H1 (cell line): ENCODE results near the gene C5. TPM values are rescaled to one million over a fixed set of nuclear protein-coding genes. Genes with fewer than 3 reads are reported as not detected.
"Not testable (repeated sequence)": the region's sequence is repeated elsewhere in the genome, so short reads cannot be mapped to it uniquely, and the experiment has no call there.

Experiments used
- CTCF ChIA-PET: fragments of 300-600 bp; sonication (Branson Sonifier 250); formaldehyde crosslinking; loops from one replicate; lab custom pipeline; 2021; ENCODE audit not compliant: partially characterized antibody; lab: Charles Lee
- POLR2A ChIA-PET: fragments of 300-600 bp; sonication (Branson Sonifier 250); formaldehyde crosslinking; loops from one replicate; lab custom pipeline; 2021; ENCODE audit warnings: inconsistent platforms; ENCODE audit not compliant: partially characterized antibody; lab: Charles Lee
- DNase-seq, 2 experiments: peaks; one replicate each; pipeline versions ENCODE4 v3.0.0 to v3.0.0-alpha.2; 2010 to 2022; ENCODE audit warnings: low spot score in 2 of 2, low read depth in 1 of 2, mixed read lengths in 1 of 2
- FAIRE-seq: peaks from 2 replicates; lab custom pipeline; 2011; peaks lifted over from hg19 to GRCh38; lab: Jason Lieb, UNC
- H2AFZ ChIP-seq: 2 replicates; pipeline ENCODE4 v1.8.1; 2012; ENCODE audit warnings: low read length, inconsistent platforms
- H2AK5ac ChIP-seq: 2 replicates; pipeline ENCODE4 v1.6.1; 2013; ENCODE audit warnings: low read depth, low read length
- H2BK120ac ChIP-seq: replicated peaks from 2 replicates; pipeline ENCODE3; 2013; ENCODE audit warnings: low read depth, low read length, inconsistent platforms
- H2BK12ac ChIP-seq: 2 replicates; pipeline ENCODE4 v1.6.1; 2013; ENCODE audit warnings: low read depth, low read length
- H2BK15ac ChIP-seq: 2 replicates; pipeline ENCODE4 v1.6.1; 2013; ENCODE audit warnings: low read length
- H2BK20ac ChIP-seq: 2 replicates; pipeline ENCODE4 v1.6.1; 2013; ENCODE audit warnings: low read length
- H2BK5ac ChIP-seq: 2 replicates; pipeline ENCODE4 v1.6.1; 2013; ENCODE audit warnings: low read depth, low read length
- H3K14ac ChIP-seq: 2 replicates; pipeline ENCODE4 v1.6.1; 2013; ENCODE audit warnings: inconsistent platforms; ENCODE audit not compliant: insufficient read length
- H3K18ac ChIP-seq: 2 replicates; pipeline ENCODE4 v1.6.1; 2013; ENCODE audit warnings: low read length; ENCODE audit errors: extremely low read depth
- H3K23ac ChIP-seq: 2 replicates; pipeline ENCODE4 v1.6.1; 2013; ENCODE audit warnings: inconsistent platforms; ENCODE audit not compliant: insufficient read length
- H3K23me2 ChIP-seq: 2 replicates; pipeline ENCODE4 v1.6.1; 2013; ENCODE audit warnings: low read depth, low read length
- H3K27ac ChIP-seq: 2 replicates; pipeline ENCODE4 v1.6.1; 2011; ENCODE audit warnings: low read depth, low read length, inconsistent platforms
- H3K27me3 ChIP-seq, 4 experiments: replicated peaks in 1 of 4; 1 replicate in 1 of 4; 2 replicates in 3 of 4; pipeline versions ENCODE4 v1.6.1 to v1.8.1; 2011 to 2013; ENCODE audit warnings: low read length in 3 of 4, mild to moderate bottlenecking in 3 of 4, inconsistent platforms in 2 of 4, mixed read lengths in 2 of 4, moderate library complexity in 1 of 4; ENCODE audit not compliant: control insufficient read depth in 3 of 4, insufficient read depth in 3 of 4; ENCODE audit errors: extremely low read depth in 1 of 4
- H3K36me3 ChIP-seq, 4 experiments: 2 replicates each; pipeline versions ENCODE4 v1.6.1 to v1.8.1; 2011 to 2013; ENCODE audit warnings: mild to moderate bottlenecking in 4 of 4, low read length in 3 of 4, moderate library complexity in 2 of 4, control low read depth in 1 of 4, inconsistent platforms in 1 of 4; ENCODE audit not compliant: insufficient read depth in 4 of 4, control insufficient read depth in 2 of 4
- H3K4ac ChIP-seq: replicated peaks from 2 replicates; pipeline ENCODE3; 2013; ENCODE audit warnings: low read length, low read depth, mixed read lengths, inconsistent platforms; ENCODE audit not compliant: insufficient read length
- H3K4me1 ChIP-seq, 4 experiments: replicated peaks in 1 of 4; 1 replicate in 1 of 4; 2 replicates in 3 of 4; pipeline versions ENCODE4 v1.6.1 to v1.8.1; 2011 to 2013; ENCODE audit warnings: low read length in 3 of 4, inconsistent platforms in 2 of 4, mixed read lengths in 1 of 4; ENCODE audit not compliant: insufficient read depth in 4 of 4, control insufficient read depth in 3 of 4
- H3K4me2 ChIP-seq, 2 experiments: 2 replicates each; pipeline versions ENCODE4 v1.6.1 to v1.8.1; 2011 to 2013; ENCODE audit warnings: low read depth in 2 of 2, low read length in 2 of 2, control low read depth in 1 of 2, inconsistent platforms in 1 of 2, mild to moderate bottlenecking in 1 of 2; ENCODE audit not compliant: insufficient read depth in 1 of 2
- H3K4me3 ChIP-seq, 4 experiments: fragments of 200-600, 300-600 bp in 1 of 4; sonication (generic), shearing (Covaris generic), sonication (Bioruptor Twin) in 1 of 4; 2 replicates each; pipeline versions ENCODE4 v1.5.1 to v1.8.1; 2011 to 2016; ENCODE audit warnings: low read length in 4 of 4, low read depth in 3 of 4, control low read depth in 2 of 4, inconsistent platforms in 2 of 4, mild to moderate bottlenecking in 2 of 4, mixed read lengths in 1 of 4, moderate library complexity in 1 of 4; ENCODE audit not compliant: insufficient read depth in 2 of 4; ENCODE audit errors: extremely low read depth in 1 of 4
- H3K56ac ChIP-seq: replicated peaks from 2 replicates; pipeline ENCODE3; 2013; ENCODE audit warnings: low read depth, mild to moderate bottlenecking, mixed read lengths, low read length, inconsistent platforms; ENCODE audit not compliant: insufficient read length
- H3K79me1 ChIP-seq: 2 replicates; pipeline ENCODE4 v1.6.1; 2013; ENCODE audit warnings: low read depth, low read length, control low read depth
- H3K79me2 ChIP-seq, 2 experiments: 2 replicates each; pipeline versions ENCODE4 v1.6.1 to v1.8.1; 2012 to 2013; ENCODE audit warnings: low read length in 2 of 2, mild to moderate bottlenecking in 2 of 2, inconsistent platforms in 1 of 2; ENCODE audit not compliant: insufficient read depth in 2 of 2, control insufficient read depth in 1 of 2
- H3K9ac ChIP-seq, 4 experiments: replicated peaks in 1 of 4; 1 replicate in 1 of 4; 2 replicates in 3 of 4; pipeline versions ENCODE4 v1.6.1 to v1.8.1; 2011 to 2013; ENCODE audit warnings: low read depth in 3 of 4, low read length in 3 of 4, control low read depth in 2 of 4, mild to moderate bottlenecking in 2 of 4, moderate library complexity in 2 of 4, inconsistent platforms in 1 of 4; ENCODE audit errors: extremely low read depth in 1 of 4
- H3K9me3 ChIP-seq, 2 experiments: 2 replicates each; pipeline versions ENCODE4 v1.6.1 to v1.8.1; 2012 to 2013; ENCODE audit warnings: mild to moderate bottlenecking in 2 of 2, moderate library complexity in 2 of 2, control low read depth in 1 of 2, inconsistent platforms in 1 of 2, low read depth in 1 of 2, low read length in 1 of 2, mixed read lengths in 1 of 2; ENCODE audit not compliant: insufficient read depth in 2 of 2
- H4K20me1 ChIP-seq, 2 experiments: replicated peaks in 1 of 2; 2 replicates each; pipeline versions ENCODE3 to v1.8.1; 2011 to 2013; ENCODE audit warnings: inconsistent platforms in 2 of 2, low read length in 2 of 2, mild to moderate bottlenecking in 1 of 2; ENCODE audit not compliant: insufficient read depth in 2 of 2, control insufficient read depth in 1 of 2
- H4K5ac ChIP-seq: 2 replicates; pipeline ENCODE4 v1.6.1; 2013; ENCODE audit warnings: low read length, low read depth, mixed read lengths, inconsistent platforms; ENCODE audit not compliant: insufficient read length
- H4K8ac ChIP-seq: 2 replicates; pipeline ENCODE4 v1.8.0; 2013; ENCODE audit warnings: mild to moderate bottlenecking, moderate library complexity, low read length, inconsistent platforms; ENCODE audit not compliant: insufficient read depth; ENCODE audit errors: extremely low read depth
- H4K91ac ChIP-seq: replicated peaks from 2 replicates; pipeline ENCODE3; 2013; ENCODE audit warnings: low read length, mixed read lengths, inconsistent platforms; ENCODE audit not compliant: insufficient read length
- GABPA ChIP-seq: IDR thresholded peaks from 2 replicates; pipeline ENCODE4 v1.6.1; 2011; ENCODE audit warnings: mild to moderate bottlenecking, low read length, moderate library complexity, borderline replicate concordance; ENCODE audit not compliant: insufficient read depth
- RXRA ChIP-seq: IDR thresholded peaks from 2 replicates; pipeline ENCODE4 v1.6.1; 2011; ENCODE audit warnings: low read depth, mild to moderate bottlenecking, low read length, moderate library complexity; ENCODE audit not compliant: insufficient read depth
- WGBS, 2 experiments: shearing (Covaris generic) in 1 of 2; methylation state at CpG; one replicate each; pipeline versions ENCODE4 v1.1.6 to v1.1.7; 2013 to 2015; ENCODE audit warnings: low lambda C conversion rate in 2 of 2, mixed read lengths in 2 of 2, inconsistent platforms in 1 of 2, low coverage in 1 of 2, missing lambda C conversion rate in 1 of 2; ENCODE audit not compliant: insufficient replicate concordance in 2 of 2, insufficient coverage in 1 of 2, insufficient read length in 1 of 2; ENCODE audit errors: extremely low coverage in 1 of 2, missing lambda C conversion rate in 1 of 2; 5-methylcytosine and 5-hydroxymethylcytosine counted together
- polyA plus RNA-seq, 7 experiments: library from polyadenylated mRNA; depleted of rRNA in 3 of 7; stranded (reverse) in 5 of 7; unstranded in 2 of 7; fragments of >200 nt in 5 of 7; fragments of 200-250 nt in 2 of 7; gene quantifications; 1 replicate in 5 of 7; 2 replicates in 1 of 7; 4 replicates in 1 of 7; pipeline versions ENCODE4 v1.2.1 to v1.2.3, GENCODE V29; 2011 to 2013; ENCODE audit warnings: missing spikeins in 2 of 7, mixed read lengths in 2 of 7
- total RNA-seq: library from RNA; stranded (reverse); fragmentation: NEBNext Ultra II Directional; extraction: Animal tissue kit (Norgen Biotek cat#: 25700); gene quantifications from 2 replicates; pipeline ENCODE4 v1.2.1, GENCODE V29; 2021

The C5 gene
- total and polyA plus RNA-seq, 2 of the 8 experiments (the other 6 are each of a cell fraction or from before 2014, with no cell fraction given): 0.24 to 0.35 TPM

GRCh38 chr9:121038362-121038761, 11.7 kb downstream of the C5 start:
- WGBS, 2 experiments: 91% methylated on average over 2 of the region's 2 CpGs; no CpG with 5 or more reads in 1 of the 2 experiments

DNA sequence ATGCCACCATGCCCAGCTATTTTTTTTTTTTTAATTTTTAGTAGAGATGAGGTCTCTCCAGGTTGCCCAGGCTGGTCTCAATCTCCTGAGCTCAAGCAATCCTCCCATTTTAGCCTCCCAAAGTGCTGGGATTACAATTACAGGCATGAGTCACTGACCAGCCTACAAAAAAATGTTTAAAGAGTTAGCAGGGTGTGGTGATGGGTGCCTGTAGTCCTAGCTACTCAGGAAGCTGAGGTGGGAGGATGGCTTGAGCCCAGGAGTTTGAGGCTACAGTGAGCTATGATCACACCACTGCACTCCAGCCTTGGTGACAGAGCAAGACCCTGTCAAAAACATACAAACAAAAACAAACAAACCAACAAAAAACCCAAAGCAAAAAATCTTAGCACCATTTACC, 14.4 kb downstream of the C5 start:
- H3K4me1 ChIP-seq, H2AK5ac ChIP-seq, H2BK120ac ChIP-seq, H4K5ac ChIP-seq, H3K4ac ChIP-seq, H3K27me3 ChIP-seq, H3K79me2 ChIP-seq, H2BK12ac ChIP-seq, FAIRE-seq, H3K9me3 ChIP-seq, H2BK15ac ChIP-seq, DNase-seq, H2AFZ ChIP-seq, POLR2A ChIA-PET, H3K27ac ChIP-seq, H3K79me1 ChIP-seq, H3K14ac ChIP-seq, H4K20me1 ChIP-seq, H3K18ac ChIP-seq, H3K9ac ChIP-seq, H3K36me3 ChIP-seq, H2BK20ac ChIP-seq, H3K4me2 ChIP-seq, H4K8ac ChIP-seq, H3K23me2 ChIP-seq, H3K4me3 ChIP-seq, H2BK5ac ChIP-seq, H4K91ac ChIP-seq, H3K23ac ChIP-seq, H3K56ac ChIP-seq: not testable (repeated sequence)
- CTCF ChIA-PET: interaction anchor here (0.8 to 7.7 kb wide), 8 partner anchors 9 to 389 kb away, joined by 3 to 71 read pairs (median 3); partner anchors contain the start of gene C5

More at GRCh38 chr9:121038362-121038761, 11.7 kb downstream of the C5 start:
- DNase-seq (no peak), FAIRE-seq (no peak)
- no peak overlapping the region for H3K14ac ChIP-seq
- no peak overlapping the region for H3K18ac ChIP-seq
- no peak overlapping the region for H2BK5ac ChIP-seq
- H3K56ac ChIP-seq: no peak overlapping the region
- H3K79me1 ChIP-seq: no peaks in the 10 kb centered on the region
- H3K4ac ChIP-seq: no peak overlapping the region
- H3K9me3 ChIP-seq: no peaks in the 10 kb centered on the region
- H4K5ac ChIP-seq: no peak overlapping the region
- H3K4me1 ChIP-seq: no peaks in the 10 kb centered on the region
- no peak overlapping the region for H3K4me2 ChIP-seq
- H3K27ac ChIP-seq: no peak overlapping the region
- no peak overlapping the region for H4K8ac ChIP-seq
- H4K91ac ChIP-seq: no peak overlapping the region
- H3K4me3 ChIP-seq: no peak overlapping the region
- no peak overlapping the region for H3K23ac ChIP-seq
- H4K20me1 ChIP-seq: no peaks in the 10 kb centered on the region
- no peaks in the 10 kb centered on the region for H3K79me2 ChIP-seq
- CTCF ChIA-PET: interaction anchor here (1.1 to 7.7 kb wide), 2 partner anchors 16 to 53 kb away, joined by 3 to 71 read pairs; partner anchors contain the start of gene C5
- no peaks in the 10 kb centered on the region for H3K27me3 ChIP-seq
- H2AFZ ChIP-seq: no peak overlapping the region
- H2BK12ac ChIP-seq: no peak overlapping the region
- TF ChIP-seq RXRA: no peak
- no peak for TF ChIP-seq GABPA
- POLR2A ChIA-PET: no interaction called here
- no peak overlapping the region for H3K9ac ChIP-seq
- H2BK20ac ChIP-seq: no peak overlapping the region
- no peak overlapping the region for H2BK15ac ChIP-seq
- H2AK5ac ChIP-seq: no peak overlapping the region
- H3K23me2 ChIP-seq: no peaks in the 10 kb centered on the region
- H2BK120ac ChIP-seq: no peak overlapping the region
- no peaks in the 10 kb centered on the region for H3K36me3 ChIP-seq
